HK-2 (cell line): ENCODE results near the gene ZDHHC14.

ENCODE experiments used
- DNase-seq: peaks from one replicate; pipeline ENCODE4 v3.0.0-alpha.2; 2018; ENCODE audit not compliant: unreplicated experiment

The ZDHHC14 gene

GRCh38 chr6:157644043-157644810 lies 263.2 kb downstream of the ZDHHC14 start:
- DNase-seq = no peak

DNA sequence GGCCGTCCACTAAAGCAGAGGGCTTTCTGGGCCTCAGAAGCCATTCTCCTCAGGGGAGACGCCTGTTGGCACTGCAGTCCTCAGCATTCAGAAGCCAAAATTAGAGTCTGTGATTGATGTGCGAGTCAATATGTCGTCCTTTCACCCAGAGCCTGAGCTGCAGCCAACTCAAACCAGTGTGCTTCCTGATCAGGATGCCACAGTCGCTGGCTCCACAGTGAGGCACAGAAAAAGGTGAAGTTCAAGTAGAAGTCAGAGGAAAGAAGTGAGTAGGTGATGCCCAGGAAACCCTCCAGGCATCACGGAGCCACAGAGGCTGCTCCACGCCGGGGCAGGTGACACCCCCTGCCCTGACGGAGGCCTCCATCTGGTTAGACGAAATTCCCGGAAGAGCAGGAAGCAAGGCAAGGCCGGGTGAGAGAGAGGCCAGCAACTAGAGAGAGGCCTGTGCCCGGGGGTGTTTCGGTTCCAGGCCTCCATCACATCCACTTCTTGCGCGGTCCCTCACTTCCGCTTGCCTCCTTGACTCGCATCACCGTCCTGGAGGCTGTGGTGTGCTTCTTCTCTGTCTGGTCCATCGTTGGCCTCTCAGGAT lies 264.3 kb downstream of the ZDHHC14 start:
- DNase-seq = no peak

- DNase-seq = no peak
These were observed 265.0 kb downstream of the ZDHHC14 start for GRCh38 chr6:157646012-157646411.

DNA sequence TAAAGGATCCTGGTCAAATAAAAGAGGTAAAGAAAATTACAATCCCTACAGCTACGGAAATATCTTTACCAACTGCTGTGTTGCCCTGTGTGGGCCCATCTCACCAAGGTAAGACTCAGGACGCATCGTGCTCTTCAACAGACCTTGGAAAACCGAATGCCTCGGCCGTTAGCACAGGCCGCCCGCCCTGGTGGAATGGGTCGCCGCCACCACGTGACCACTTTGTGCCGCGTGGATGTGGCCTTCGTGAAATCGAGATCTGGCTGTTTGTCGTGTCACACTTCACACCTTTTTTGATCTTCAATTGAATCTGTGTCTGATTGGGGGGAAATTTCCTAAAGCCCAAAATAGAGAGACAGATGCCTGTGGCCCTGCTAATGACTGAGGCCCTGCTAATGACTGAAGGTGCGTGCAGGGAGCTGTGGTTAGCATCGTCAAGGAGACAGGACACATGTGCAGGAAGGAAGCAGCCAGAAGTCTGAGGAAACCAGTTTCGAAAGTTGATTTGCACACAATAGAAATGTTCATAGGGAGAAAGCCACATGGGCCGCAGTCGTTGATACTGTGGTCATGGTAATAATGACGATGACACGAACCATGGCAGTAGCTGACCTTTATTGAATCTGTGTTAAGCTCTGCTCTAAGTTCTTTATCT lies 266.4 kb downstream of the ZDHHC14 start:
- DNase-seq = no peak

- DNase-seq = no peak
These were observed 267.6 kb downstream of the ZDHHC14 start for GRCh38 chr6:157648561-157648960.

GRCh38 chr6:157649311-157650260 lies 268.6 kb downstream of the ZDHHC14 start:
- DNase-seq = no peak

- no peak for DNase-seq
These were observed 269.3 kb downstream of the ZDHHC14 start for GRCh38 chr6:157650261-157650640.

GRCh38 chr6:157650801-157651200 lies 269.8 kb downstream of the ZDHHC14 start:
- DNase-seq = no peak

DNA sequence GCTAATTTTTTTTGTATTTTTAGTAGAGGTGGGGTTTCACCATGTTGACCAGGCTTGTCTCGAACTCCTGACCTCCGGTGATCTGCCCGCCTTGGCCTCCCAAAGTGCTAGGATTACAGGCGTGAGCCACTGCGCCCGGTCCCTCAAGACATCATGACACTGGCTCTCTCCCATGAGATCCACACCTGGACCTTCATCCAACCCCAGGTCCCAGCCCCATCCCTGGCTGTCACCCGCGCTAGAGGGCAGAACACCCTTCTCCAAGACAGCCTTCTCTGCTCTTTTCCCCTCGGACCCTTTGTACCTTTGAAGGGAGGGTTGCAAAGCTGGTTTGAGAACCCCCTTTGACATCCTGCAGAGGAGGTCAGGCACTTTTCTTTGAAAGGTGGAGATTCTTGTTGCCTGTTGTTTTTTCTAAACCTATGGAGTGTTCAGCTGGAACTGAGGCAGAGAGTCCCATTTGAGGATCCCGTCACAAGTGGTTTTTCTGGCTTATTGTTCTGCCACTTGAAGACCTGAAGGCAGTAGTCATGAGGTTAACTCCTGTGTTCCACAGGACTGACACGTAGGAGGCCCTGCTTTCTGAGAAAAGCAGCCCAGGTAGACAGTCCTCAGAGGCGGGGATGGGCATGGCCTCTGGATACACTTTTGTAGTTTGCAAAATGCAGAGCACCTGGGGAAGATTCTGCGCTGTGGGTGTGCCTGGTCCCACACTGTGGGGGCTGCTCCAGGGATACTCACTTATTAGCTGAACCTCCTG lies 270.9 kb downstream of the ZDHHC14 start:
- no peak for DNase-seq

GRCh38 chr6:157652601-157653363 lies 271.8 kb downstream of the ZDHHC14 start:
- DNase-seq = no peak

GRCh38 chr6:157653521-157653920 lies 272.5 kb downstream of the ZDHHC14 start:
- DNase-seq = no peak

DNA sequence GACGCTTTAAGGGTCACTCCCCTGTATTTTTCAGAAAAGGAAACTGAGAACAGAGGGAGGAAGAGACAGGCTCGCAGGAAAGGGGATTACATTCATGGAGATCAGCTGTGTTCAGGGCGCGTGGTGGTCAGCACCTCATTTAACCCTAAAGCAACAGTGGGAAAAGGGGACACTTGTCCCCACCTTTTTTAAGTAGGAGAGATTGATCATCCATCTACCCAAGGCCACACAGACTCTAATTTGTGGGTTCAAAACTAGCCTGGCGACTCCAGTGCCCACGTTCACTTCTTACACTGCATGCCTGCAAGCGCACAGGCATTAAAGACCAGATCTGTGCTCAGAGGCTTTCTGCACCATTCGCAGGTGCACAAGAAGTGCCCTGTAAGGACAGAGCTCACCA lies 274.1 kb downstream of the ZDHHC14 start:
- DNase-seq = no peak

- DNase-seq = peak; percentile 14
These were observed 275.5 kb downstream of the ZDHHC14 start for GRCh38 chr6:157656437-157656997.

DNA sequence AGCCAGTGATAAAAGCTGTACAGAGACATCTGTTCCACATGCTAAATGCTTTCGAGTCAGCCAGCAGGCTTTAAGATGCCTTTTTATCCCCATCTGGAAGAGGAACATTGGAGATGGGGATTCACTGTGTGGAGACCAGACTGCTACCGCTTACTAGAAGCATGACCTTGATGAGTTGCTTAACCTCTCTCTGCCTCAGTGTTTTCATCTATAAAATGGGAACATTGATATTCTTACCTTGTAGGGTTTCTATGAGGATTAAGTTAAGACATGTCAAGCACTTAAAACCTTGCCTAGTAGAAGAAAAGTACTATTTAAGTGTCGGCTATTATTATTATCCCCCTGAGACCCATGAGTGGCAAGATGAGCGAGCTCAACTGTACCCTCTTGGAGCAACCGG lies 276.8 kb downstream of the ZDHHC14 start:
- no peak for DNase-seq

DNA sequence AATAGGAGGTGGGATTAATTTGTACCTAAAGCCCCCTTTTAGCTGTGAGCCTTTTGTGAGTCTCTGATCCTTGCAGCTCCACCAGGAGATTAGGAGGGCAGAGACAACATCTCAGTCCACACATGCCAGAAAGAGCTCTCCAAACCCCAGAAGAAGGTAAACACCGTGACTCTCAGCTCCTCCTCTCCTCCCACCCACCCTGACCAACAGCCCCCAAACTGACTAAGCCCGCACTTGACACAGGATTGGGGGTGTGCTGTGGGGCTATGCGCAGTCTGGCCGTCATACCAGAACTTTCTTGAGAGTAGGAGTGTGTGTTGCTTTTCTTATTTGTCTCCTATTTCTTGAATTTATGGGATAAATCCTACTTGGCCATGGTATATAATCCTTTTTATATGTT lies 277.3 kb downstream of the ZDHHC14 start:
- no peak for DNase-seq

DNA sequence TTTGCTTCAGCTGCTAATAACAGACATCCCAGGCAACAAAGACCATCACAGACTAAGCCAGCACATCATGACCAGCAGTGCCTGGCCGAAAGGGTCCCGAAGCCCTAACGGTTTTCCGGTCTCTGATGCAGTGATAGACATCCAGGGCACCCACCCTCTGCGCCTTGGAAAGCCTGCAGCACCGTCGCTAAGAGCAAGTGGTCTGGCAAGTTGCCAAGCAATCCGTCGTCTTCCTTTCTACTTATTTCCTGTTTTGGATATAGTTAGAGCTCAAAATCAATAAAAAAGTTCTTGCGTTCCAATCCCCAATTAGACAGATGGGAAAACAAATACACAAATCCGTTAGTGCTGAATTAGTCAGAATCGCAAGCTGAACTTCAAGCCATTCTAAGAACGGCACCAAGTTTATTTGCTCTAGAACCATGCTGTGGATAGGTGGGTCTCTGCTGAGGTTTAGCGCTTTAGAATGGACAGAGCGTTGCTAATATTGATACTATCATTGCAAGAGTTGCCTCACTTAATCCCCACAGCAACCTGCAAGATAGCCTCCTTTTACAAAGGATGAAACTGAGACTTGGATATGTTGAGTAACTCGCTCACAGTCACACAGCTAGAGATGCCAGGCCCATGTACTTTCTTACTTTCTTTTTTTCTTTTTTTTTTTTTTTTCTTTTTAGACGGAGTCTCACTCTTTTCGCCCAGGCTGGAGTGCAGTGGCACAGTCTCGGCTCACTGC lies 278.7 kb downstream of the ZDHHC14 start:
- DNase-seq = no peak

DNA sequence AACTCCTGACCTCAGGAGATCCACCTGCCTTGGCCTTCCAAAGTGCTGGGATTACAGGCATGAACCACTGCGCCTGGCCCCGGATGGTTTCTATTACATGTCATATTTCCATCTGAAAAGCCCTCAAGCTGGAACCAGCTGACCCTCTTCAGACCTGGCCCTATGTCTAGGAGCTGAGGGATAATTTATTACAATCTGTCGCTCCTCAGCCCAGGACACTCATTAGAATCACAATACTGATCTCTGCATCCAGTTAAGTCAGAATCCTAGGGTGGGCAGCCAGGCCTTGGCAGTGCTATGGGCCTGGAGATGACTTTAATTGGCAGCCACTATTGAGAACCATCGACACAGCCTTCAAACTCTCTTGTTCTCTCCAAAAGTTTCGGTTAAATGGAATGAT lies 279.4 kb downstream of the ZDHHC14 start:
- no peak for DNase-seq

- no peak for DNase-seq
These were observed 280.7 kb downstream of the ZDHHC14 start for GRCh38 chr6:157661652-157662051.

DNA sequence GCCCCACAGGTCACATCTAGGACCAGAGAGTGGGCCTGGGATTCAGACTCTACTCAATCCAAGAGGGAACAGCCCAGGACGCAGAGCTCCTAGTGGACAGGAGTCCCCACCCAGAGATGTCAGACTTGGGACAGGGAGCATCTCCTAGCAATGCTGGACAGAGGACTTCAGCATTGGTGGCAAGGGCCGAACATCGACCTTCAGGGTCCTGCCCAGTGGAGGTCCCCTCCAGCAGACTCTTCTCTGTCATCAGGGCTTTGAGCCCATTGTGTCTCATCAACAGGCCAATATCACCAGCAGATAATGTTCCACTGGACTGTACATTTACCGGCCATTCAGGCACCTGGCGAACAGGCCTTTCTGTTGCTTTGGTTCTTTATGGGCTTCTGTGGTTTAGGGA lies 282.3 kb downstream of the ZDHHC14 start:
- DNase-seq = no peak
